K562 (cell line): Measurements from ENCODE around the gene PHF14. TPM values are rescaled to one million over a fixed set of nuclear protein-coding genes. Genes with fewer than 3 reads are reported as not detected.
"Not testable (repeated sequence)": the region's sequence is repeated elsewhere in the genome, so short reads cannot be mapped to it uniquely, and the experiment has no call there.

Source experiments
- ATAC-seq: fragments of 200-7000 bp; cut with Tn5 transposase; 3 replicates; pipeline ENCODE4 v1.9.1; 2020; ENCODE audit warnings: moderate library complexity
- BruUV-seq: library from RNA; stranded (reverse); fragments of 400-500 nt; replicated peaks from 2 replicates; lab custom pipeline; 2021; lab: Mats Ljungman, UMichigan
- CTCF ChIA-PET: fragments of 300-600 bp; formaldehyde crosslinking; extraction: SDS; loops from one replicate; lab custom pipeline; 2021; ENCODE audit warnings: low intra/inter-chr PET ratio; lab: Yijun Ruan, JAX
- POLR2A ChIA-PET: fragments of 300-600, 350-650 bp; sonication (Branson Sonifier 250); formaldehyde crosslinking; extraction: SDS; loops from one replicate; lab custom pipeline; 2021; ENCODE audit warnings: antibody characterized with exemption, inconsistent platforms; lab: Yijun Ruan, JAX
- DNase-seq, 4 experiments: peaks; one replicate each; pipeline versions ENCODE4 v3.0.0 to v3.0.0-alpha.2; 2011 to 2018; ENCODE audit warnings: low spot score in 3 of 4, mixed read lengths in 3 of 4; ENCODE audit errors: extremely low read depth in 1 of 4
- FAIRE-seq: peaks from 2 replicates; lab custom pipeline; 2011; peaks lifted over from hg19 to GRCh38; lab: Jason Lieb, UNC
- H2AFZ ChIP-seq: 2 replicates; pipeline ENCODE4 v1.6.0; 2011; ENCODE audit warnings: low read depth, low read length, control low read depth, inconsistent platforms
- H3K27ac ChIP-seq: fragments of 200-600 bp; 3 replicates; pipeline ENCODE4 v1.8.0; 2011; ENCODE audit warnings: low read depth, mild to moderate bottlenecking, control low read depth, inconsistent platforms, low read length, moderate library complexity, mixed read lengths; ENCODE audit errors: extremely low read depth
- H3K27me3 ChIP-seq, 2 experiments: fragments of 300-600 bp in 1 of 2; 2 replicates in 1 of 2; 3 replicates in 1 of 2; pipeline versions ENCODE4 v1.6.0 to v1.8.0; 2011; ENCODE audit warnings: inconsistent platforms in 2 of 2, low read length in 2 of 2, mild to moderate bottlenecking in 1 of 2, mixed read lengths in 1 of 2, moderate library complexity in 1 of 2; ENCODE audit not compliant: control insufficient read depth in 2 of 2, insufficient read depth in 2 of 2
- H3K36me3 ChIP-seq: fragments of 300-600 bp; 3 replicates; pipeline ENCODE4 v1.8.0; 2011; ENCODE audit warnings: mild to moderate bottlenecking, low read length, inconsistent platforms; ENCODE audit not compliant: control insufficient read depth, insufficient read depth
- H3K4me1 ChIP-seq, 2 experiments: fragments of 200-600 bp in 1 of 2; replicated peaks in 1 of 2; 2 replicates in 1 of 2; 3 replicates in 1 of 2; pipeline versions ENCODE4 v1.5.1 to v1.8.0; 2011; ENCODE audit warnings: inconsistent platforms in 2 of 2, low read length in 2 of 2, mild to moderate bottlenecking in 1 of 2, mixed read lengths in 1 of 2, moderate library complexity in 1 of 2; ENCODE audit not compliant: control insufficient read depth in 2 of 2, insufficient read depth in 2 of 2
- H3K4me2 ChIP-seq: 2 replicates; pipeline ENCODE4 v1.6.1; 2011; ENCODE audit warnings: low read length, control low read depth, inconsistent platforms, mixed read lengths; ENCODE audit not compliant: insufficient read depth
- H3K4me3 ChIP-seq: fragments of 200-600 bp; sonication (generic), shearing (Covaris generic); 2 replicates; pipeline ENCODE4 v1.5.1; 2016; ENCODE audit warnings: control low read depth, inconsistent platforms
- H3K79me2 ChIP-seq: fragments of 200-600 bp; 3 replicates; pipeline ENCODE4 v1.8.0; 2011; ENCODE audit warnings: low read length, inconsistent platforms; ENCODE audit not compliant: control insufficient read depth, insufficient read depth
- H3K9ac ChIP-seq, 2 experiments: 2 replicates each; pipeline versions ENCODE4 v1.6.0 to v1.6.1; 2011; ENCODE audit warnings: low read depth in 2 of 2, low read length in 2 of 2, control low read depth in 1 of 2, inconsistent platforms in 1 of 2, mild to moderate bottlenecking in 1 of 2, mixed read lengths in 1 of 2; ENCODE audit not compliant: insufficient read depth in 1 of 2
- H3K9me1 ChIP-seq: one replicate; pipeline ENCODE4 v1.6.0; 2011; ENCODE audit warnings: inconsistent platforms, mild to moderate bottlenecking, low read length, moderate library complexity; ENCODE audit not compliant: control insufficient read depth, insufficient read depth
- H3K9me3 ChIP-seq: replicated peaks from 2 replicates; pipeline ENCODE4 v1.5.1; 2011; ENCODE audit warnings: low read depth, low read length, inconsistent platforms; ENCODE audit not compliant: control insufficient read depth, insufficient read depth
- H4K20me1 ChIP-seq: replicated peaks from 2 replicates; pipeline ENCODE4 v1.6.1; 2011; ENCODE audit warnings: low read length, inconsistent platforms, mixed read lengths; ENCODE audit not compliant: control insufficient read depth, insufficient read depth
- HMBOX1 ChIP-seq: sonication (generic); IDR thresholded peaks from 2 replicates; pipeline ENCODE4 v1.6.1; 2016
- ID3 ChIP-seq, 2 experiments: fragments of 250-450 bp in 1 of 2; fragments of 450-650 bp in 1 of 2; sonication (Bioruptor Pico) in 1 of 2; IDR thresholded peaks; 2 replicates each; pipeline versions ENCODE4 v1.6.1 to v1.8.0; 2016 to 2021; ENCODE audit warnings: mild to moderate bottlenecking in 2 of 2, moderate library complexity in 2 of 2, missing compliant biosample characterization in 1 of 2, missing genetic modification characterization in 1 of 2
- WGBS: fragments of 100-300 bp; shearing (Covaris generic); methylation state at CpG from one replicate; pipeline ENCODE4 v1.1.6; 2016; ENCODE audit warnings: low coverage, mixed read lengths; ENCODE audit not compliant: insufficient coverage; ENCODE audit errors: missing lambda C conversion rate; 5-methylcytosine and 5-hydroxymethylcytosine counted together
- in situ Hi-C: fragments of 300-500 bp; cut with MboI; formaldehyde crosslinking; loops from 4 replicates; pipeline ENCODE4 v1.15.0; 2018; ENCODE audit warnings: inconsistent platforms, mixed read lengths
- intact Hi-C: fragments of 100-400 bp; cut with micrococcal nuclease; formaldehyde crosslinking; loops from 2 replicates; pipeline ENCODE4 v1.14.2; 2022
- polyA plus RNA-seq, 8 experiments: library from polyadenylated mRNA; depleted of rRNA in 4 of 8; stranded (reverse) in 5 of 8; unstranded in 3 of 8; fragments of >200 nt; fragmentation: Nextera tagmentation in 2 of 8; fragmentation: Illumina TruSeq in 1 of 8; extraction: Ambion mirVana in 2 of 8; extraction: Trizol in 1 of 8; gene quantifications; 2 replicates each; pipeline versions ENCODE4 v1.2.1 to v1.2.3, GENCODE V29; 2011 to 2014; ENCODE audit warnings: inconsistent platforms in 1 of 8, missing spikeins in 1 of 8
- total RNA-seq, 7 experiments: library from RNA; depleted of rRNA in 6 of 7; stranded (reverse); fragments of >200 nt in 6 of 7; fragmentation: Illumina TruSeq in 2 of 7; extraction: Trizol in 2 of 7; gene quantifications; 2 replicates each; pipeline versions ENCODE4 v1.2.1 to v1.2.3, GENCODE V29; 2011 to 2021; ENCODE audit warnings: low replicate concordance in 1 of 7

PHF14 gene
- total and polyA plus RNA-seq, 9 of the 15 experiments (the other 6 are each of a cell fraction or from before 2014, with no cell fraction given): 27.5 to 67.6 (median 41.4) TPM

- H4K20me1 ChIP-seq: no peaks in the 10 kb centered on the region; the same call in 1 of the 2 replicates
- no TSS peak for BruUV-seq
- no peak overlapping the region for H3K9ac ChIP-seq
- in situ Hi-C loops: no loop called here
- 28% methylated on average over 2 of the region's 2 CpGs for WGBS
- no peaks in the 10 kb centered on the region for H3K27me3 ChIP-seq
- peaks cover 0 to 6% of the 10 kb centered on the region in 2 experiments; a peak in 1 of 5 replicates for H3K4me1 ChIP-seq
- H3K36me3 ChIP-seq: no peaks in the 10 kb centered on the region
- TF ChIP-seq HMBOX1: 0 out of 2 replicates have a peak, but pooled peaks have one; percentile 14
- TF ChIP-seq ID3 (CRISPR knock-in tag; IDR thresholded peaks at IDR 0.05): no peak
- no peak for TF ChIP-seq ID3 (tag; IDR thresholded peaks at IDR 0.05)
- ATAC-seq (peak; percentile 38; the same call in 1 of the 3 replicates), FAIRE-seq (no peak), DNase-seq (no peak)
- no peak overlapping the region for H3K4me3 ChIP-seq
- CTCF ChIA-PET: no interaction called here
- no peaks in the 10 kb centered on the region for H3K79me2 ChIP-seq
- no peak overlapping the region for H3K27ac ChIP-seq
- POLR2A ChIA-PET: interaction anchor here (0.6 to 1.4 kb wide), 2 partner anchors 14 to 467 kb away, joined by 3 read pairs; no protein-coding TSS in a partner anchor
- H3K9me3 ChIP-seq: no peaks in the 10 kb centered on the region
- intact Hi-C loops: no loop called here
- no peak overlapping the region for H3K4me2 ChIP-seq
- H3K9me1 ChIP-seq: no peaks in the 10 kb centered on the region
- H2AFZ ChIP-seq: peak overlapping the region; percentile 3
Measured at GRCh38 chr7:10924370-10924769, 49.3 kb upstream of the PHF14 start.

- H4K20me1 ChIP-seq, CTCF ChIA-PET: not testable (repeated sequence)
Measured at GRCh38 chr7:10928203-10928602, 45.5 kb upstream of the PHF14 start.

More at GRCh38 chr7:10928203-10928602, 45.5 kb upstream of the PHF14 start:
- H2AFZ ChIP-seq, ATAC-seq, H3K27ac ChIP-seq, H3K27me3 ChIP-seq, FAIRE-seq, H3K9me1 ChIP-seq, H3K4me3 ChIP-seq, H3K4me1 ChIP-seq, intact Hi-C loops, H3K9me3 ChIP-seq, H3K9ac ChIP-seq, BruUV-seq, H3K4me2 ChIP-seq, in situ Hi-C loops, H3K79me2 ChIP-seq, DNase-seq: not testable (repeated sequence)
- H3K36me3 ChIP-seq: peaks cover 15% of the 10 kb centered on the region; the same call in 2 of the 3 replicates
- WGBS: 46% methylated on average over 3 of the region's 3 CpGs
- POLR2A ChIA-PET: interaction anchor here (1.6 kb wide), 1 partner anchor 10 kb away, joined by 3 read pairs; no protein-coding TSS in a partner anchor
